Bronchial epithelial cell (primary cell): Measurements from ENCODE around the gene CASP4. TPM values are rescaled to one million over a fixed set of nuclear protein-coding genes. Genes with fewer than 3 reads are reported as not detected.
A peak's percentile ranks its signal among the peaks of the same experiment; 100 is the strongest.
"Not testable (repeated sequence)": the region's sequence is repeated elsewhere in the genome, so short reads cannot be mapped to it uniquely, and the experiment has no call there.

Experiments
- DNase-seq: peaks from one replicate; pipeline ENCODE4 v3.0.0-alpha.2; 2010; ENCODE audit warnings: low read depth
- FAIRE-seq: peaks from 2 replicates; lab custom pipeline; 2011; peaks lifted over from hg19 to GRCh38; lab: Jason Lieb, UNC
- H3K27me3 ChIP-seq: 2 replicates; pipeline ENCODE4 v1.5.1; 2011; ENCODE audit warnings: low read length; ENCODE audit not compliant: control insufficient read depth, insufficient read depth
- H3K36me3 ChIP-seq: 2 replicates; pipeline ENCODE4 v1.5.1; 2011; ENCODE audit warnings: low read length; ENCODE audit not compliant: control insufficient read depth, insufficient read depth
- H3K4me3 ChIP-seq: 2 replicates; pipeline ENCODE4 v1.5.1; 2011; ENCODE audit warnings: mild to moderate bottlenecking, low read depth, low read length, control low read depth
- total RNA-seq: library from RNA; depleted of rRNA; stranded (reverse); fragments of >200 nt; gene quantifications from 2 replicates; pipeline ENCODE4 v1.2.1, GENCODE V29; 2014
- TF ChIP-seq, protein P1 (sequence below): IDR thresholded peaks from 2 replicates; pipeline ENCODE4 v1.5.1; 2011; ENCODE audit warnings: mild to moderate bottlenecking, moderate library complexity, low read length, control low read depth, inconsistent platforms; ENCODE audit not compliant: insufficient read depth, severe bottlenecking

The CASP4 gene
- total RNA-seq, 1 donor from 2014 or later, result 172 TPM

DNA sequence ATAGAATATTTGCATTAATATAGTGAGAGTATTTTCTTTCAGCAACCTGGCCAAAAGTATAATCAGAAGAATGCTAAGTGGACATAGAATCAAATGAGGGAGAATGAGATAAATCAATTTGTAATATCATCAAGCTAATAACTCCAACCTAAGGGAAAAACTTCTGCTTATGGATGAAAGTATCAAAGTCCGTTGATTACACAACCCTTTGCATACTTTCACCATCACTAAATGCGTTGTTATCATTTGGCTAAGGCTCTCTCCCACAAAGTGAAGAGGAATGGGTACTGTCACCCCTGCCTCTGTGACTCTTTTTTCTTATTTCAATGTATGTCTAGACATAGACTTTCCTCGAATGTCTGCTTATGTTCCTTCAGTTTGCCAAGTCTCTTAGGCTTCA lies 16.4 kb upstream of the CASP4 start:
- no peaks in the 10 kb centered on the region for H3K36me3 ChIP-seq
- DNase-seq (no peak), FAIRE-seq (no peak)
- H3K27me3 ChIP-seq, result no peaks in the 10 kb centered on the region
- no peak overlapping the region for H3K4me3 ChIP-seq
- TF ChIP-seq, protein P1, sequence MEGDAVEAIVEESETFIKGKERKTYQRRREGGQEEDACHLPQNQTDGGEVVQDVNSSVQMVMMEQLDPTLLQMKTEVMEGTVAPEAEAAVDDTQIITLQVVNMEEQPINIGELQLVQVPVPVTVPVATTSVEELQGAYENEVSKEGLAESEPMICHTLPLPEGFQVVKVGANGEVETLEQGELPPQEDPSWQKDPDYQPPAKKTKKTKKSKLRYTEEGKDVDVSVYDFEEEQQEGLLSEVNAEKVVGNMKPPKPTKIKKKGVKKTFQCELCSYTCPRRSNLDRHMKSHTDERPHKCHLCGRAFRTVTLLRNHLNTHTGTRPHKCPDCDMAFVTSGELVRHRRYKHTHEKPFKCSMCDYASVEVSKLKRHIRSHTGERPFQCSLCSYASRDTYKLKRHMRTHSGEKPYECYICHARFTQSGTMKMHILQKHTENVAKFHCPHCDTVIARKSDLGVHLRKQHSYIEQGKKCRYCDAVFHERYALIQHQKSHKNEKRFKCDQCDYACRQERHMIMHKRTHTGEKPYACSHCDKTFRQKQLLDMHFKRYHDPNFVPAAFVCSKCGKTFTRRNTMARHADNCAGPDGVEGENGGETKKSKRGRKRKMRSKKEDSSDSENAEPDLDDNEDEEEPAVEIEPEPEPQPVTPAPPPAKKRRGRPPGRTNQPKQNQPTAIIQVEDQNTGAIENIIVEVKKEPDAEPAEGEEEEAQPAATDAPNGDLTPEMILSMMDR, result no peak

DNA sequence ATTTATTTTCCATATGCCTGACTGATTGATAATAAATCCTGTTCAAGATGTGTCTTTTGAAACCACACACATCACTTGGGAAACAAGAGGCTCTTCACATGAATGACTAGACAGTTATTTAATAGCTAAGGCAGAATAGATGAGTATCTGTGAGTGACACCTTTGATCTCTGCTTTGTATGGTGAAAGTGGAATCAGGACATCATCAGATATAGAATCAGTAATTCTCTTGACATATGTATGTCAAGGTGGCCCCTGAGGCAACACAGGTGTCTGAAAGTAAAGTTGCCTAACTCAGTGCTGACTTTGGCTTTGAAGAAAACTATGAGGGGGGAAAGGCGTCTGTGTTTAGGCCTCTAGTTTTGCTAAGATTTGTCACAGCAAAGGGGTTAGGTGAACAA lies 11.5 kb upstream of the CASP4 start:
- no peak overlapping the region for H3K4me3 ChIP-seq
- FAIRE-seq (no peak), DNase-seq (no peak)
- H3K36me3 ChIP-seq, result no peaks in the 10 kb centered on the region
- no peaks in the 10 kb centered on the region for H3K27me3 ChIP-seq
- TF ChIP-seq, protein P1, result no peak

DNA sequence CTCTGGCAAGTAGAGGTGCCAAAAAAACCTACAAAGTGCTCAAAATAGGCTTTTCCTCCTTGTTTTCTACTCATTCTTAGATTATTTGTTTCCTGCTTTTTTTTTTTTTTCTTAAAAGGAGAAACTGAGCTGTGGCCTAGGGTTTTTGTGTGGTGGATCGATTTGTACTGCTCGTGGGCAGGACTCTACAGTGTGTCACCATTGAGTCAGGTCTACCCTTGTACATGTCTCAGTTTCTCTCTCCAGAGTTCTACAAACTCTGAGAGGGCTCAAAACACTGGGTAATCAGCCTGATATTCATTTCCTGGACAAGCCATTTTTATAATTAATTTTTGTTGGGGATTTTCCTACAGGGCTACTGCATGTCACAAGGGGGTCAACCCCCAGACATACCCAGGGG lies 5.2 kb upstream of the CASP4 start:
- DNase-seq, result no peak
- Histone ChIP-seq H3K4me3 (no peak overlapping the region), H3K27me3 (no peaks in the 10 kb centered on the region), H3K36me3 (no peaks in the 10 kb centered on the region)
- TF ChIP-seq, protein P1, result no peak
- FAIRE-seq, result no peak

DNA sequence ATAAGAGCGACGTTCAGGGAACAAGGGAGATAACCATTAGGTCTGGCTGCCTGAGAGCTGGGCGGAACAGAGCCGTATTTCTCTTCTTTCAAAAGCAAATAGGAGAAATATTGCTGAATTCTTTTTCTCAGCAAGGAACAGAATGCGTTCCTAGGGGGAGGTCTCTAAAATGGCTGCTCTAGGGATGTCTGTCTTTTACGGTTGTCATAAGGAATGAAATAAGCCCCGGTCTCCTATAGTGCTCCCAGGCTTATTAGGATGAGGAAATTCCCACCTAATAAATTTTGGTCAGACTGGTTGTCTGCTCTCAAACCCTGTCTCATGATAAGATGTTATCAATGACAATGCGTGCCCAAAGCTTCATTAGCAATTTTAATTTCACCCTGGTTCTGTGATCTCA lies 4.5 kb upstream of the CASP4 start:
- not testable (repeated sequence) for H3K36me3 ChIP-seq, H3K4me3 ChIP-seq, FAIRE-seq

DNA sequence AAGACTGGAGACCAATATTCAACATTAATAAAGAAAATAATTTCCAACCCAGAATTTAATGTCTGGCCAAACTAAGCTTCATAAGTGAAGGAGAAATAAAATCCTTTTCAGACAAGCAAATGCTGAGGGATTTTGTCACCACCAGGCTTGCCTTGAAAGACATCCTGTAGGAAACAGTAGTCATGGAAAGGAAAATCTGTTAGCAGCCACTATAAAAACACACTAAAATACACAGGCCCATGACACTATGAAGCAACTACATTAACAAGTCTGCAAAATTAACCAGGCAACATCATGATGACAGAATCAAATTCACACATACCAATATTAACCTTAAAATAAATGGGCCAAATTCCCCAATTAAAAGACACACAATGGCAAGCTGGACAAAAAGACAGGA lies 2.4 kb upstream of the CASP4 start:
- Histone ChIP-seq H3K4me3 (no peak overlapping the region), H3K27me3 (no peaks in the 10 kb centered on the region), H3K36me3 (no peaks in the 10 kb centered on the region)
- DNase-seq, result no peak
- FAIRE-seq, result no peak
- TF ChIP-seq, protein P1, result no peak

More for the DNA sequence above, 4.5 kb upstream of the CASP4 start:
- not testable (repeated sequence) for H3K27me3 ChIP-seq, DNase-seq

DNA sequence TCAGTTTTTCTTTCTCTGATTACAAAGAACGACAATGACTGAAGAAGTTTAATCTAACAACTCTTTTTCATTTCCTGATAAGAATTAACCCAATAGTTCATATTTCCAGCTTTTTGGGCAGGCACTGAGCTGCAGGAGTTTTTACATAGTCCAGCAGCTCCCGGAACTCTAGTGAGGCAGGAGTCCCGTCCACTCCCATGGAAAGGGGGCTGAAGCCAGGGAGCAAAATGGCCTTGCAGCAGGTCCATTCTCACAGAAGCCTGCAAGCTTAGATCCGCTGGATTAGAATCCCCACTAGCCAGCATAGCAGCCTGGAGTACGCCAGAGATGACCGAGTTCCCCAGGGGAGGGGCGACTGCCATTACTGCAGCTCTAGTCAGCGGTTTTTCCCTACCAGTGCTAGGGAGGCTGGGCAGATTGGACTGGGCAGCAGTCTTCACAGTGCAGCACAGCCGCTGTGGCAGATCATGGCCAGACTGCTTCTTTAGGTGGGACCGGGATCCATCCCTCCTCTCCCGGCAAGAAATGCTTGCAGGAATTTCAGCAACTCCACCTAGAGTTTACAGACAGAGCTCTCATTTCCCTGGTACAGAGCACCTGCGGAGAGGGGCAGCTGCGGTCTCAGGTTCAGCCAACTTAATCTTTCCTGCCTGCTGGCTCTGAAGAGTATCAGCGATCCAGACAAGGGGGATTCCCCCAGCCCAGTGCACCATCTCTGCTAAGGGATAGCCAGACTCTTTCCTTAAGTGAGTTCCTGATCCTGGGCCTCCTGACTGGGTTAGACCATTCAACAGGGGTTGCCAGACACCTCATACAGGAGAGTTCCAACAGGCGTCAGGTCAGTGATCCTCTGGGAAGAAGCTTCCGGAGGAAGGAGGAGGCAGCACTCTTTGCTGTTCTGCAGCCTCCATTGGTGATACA lies 742 bp upstream of the CASP4 start:
- no peaks in the 10 kb centered on the region for H3K27me3 ChIP-seq
- H3K4me3 ChIP-seq, result peak overlapping the region; percentile 52
- TF ChIP-seq, protein P1, result no peak
- H3K36me3 ChIP-seq, result no peaks in the 10 kb centered on the region
- FAIRE-seq (no peak), DNase-seq (no peak)
